Measurements from ENCODE around the gene RPL36.

DNA sequence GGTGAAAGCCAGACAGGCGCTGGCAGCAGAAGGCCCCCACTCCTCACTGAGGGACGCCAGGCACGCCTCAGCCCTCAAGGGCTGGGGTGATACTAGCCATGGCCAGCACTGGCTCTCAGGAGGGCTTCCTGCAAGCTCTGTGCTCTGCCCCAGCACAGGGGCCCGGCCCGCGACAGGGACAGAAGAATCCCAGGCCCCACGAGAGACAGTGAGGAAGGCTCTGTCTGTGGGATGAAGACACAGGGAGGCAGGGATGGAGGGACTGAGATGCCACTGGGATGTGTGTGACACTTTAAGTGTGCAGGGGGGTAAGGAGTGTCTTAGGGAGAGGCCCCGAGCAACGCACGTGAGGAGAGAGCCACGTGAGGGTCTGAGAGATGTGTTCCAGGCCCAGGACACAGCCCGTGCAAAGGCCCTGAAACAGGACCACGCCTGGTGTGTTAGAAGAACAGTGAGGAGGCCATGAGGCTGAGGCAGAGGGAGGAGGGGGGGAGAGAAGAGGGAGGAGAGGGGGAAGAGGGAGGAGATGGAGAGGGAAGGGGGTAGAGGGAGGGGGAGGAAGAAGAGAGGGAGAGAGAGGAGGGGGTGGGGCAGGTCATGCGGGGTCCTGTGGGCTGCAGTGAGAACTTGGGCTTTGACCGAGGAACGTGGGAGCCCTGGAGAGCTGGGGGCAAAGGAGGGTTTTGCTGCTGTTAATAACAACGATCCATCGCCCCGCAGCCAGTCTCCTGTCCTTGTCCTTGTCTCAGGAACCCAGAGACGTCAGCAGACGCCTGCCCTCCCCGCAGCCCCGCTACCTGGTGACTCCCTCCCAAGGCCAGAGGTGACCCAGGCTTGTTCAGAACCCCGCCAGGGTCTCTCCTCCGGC, 7.2 kb downstream of the RPL36 start:
- TF ChIP-seq, protein P1, sequence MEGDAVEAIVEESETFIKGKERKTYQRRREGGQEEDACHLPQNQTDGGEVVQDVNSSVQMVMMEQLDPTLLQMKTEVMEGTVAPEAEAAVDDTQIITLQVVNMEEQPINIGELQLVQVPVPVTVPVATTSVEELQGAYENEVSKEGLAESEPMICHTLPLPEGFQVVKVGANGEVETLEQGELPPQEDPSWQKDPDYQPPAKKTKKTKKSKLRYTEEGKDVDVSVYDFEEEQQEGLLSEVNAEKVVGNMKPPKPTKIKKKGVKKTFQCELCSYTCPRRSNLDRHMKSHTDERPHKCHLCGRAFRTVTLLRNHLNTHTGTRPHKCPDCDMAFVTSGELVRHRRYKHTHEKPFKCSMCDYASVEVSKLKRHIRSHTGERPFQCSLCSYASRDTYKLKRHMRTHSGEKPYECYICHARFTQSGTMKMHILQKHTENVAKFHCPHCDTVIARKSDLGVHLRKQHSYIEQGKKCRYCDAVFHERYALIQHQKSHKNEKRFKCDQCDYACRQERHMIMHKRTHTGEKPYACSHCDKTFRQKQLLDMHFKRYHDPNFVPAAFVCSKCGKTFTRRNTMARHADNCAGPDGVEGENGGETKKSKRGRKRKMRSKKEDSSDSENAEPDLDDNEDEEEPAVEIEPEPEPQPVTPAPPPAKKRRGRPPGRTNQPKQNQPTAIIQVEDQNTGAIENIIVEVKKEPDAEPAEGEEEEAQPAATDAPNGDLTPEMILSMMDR (IDR thresholded peaks at IDR 0.05; ENCODE audit: poor library complexity) = no peak
- TF ChIP-seq EZH2 (IDR thresholded peaks at IDR 0.05; ENCODE audit: borderline replicate concordance) (no peak), EZH2phosphoT487 (IDR thresholded peaks at IDR 0.05; ENCODE audit: low read depth, severe bottlenecking, unreplicated experiment) (no peak)

All from hepatocyte (in vitro differentiated cells).